Stimulated activated CD4-positive, alpha-beta T cell treated with anti-CD3 and anti-CD28 coated beads, Interleukin-15, amount 100 ng/mL, for 48 hours (primary cell): ENCODE measurements around the gene NALCN.
A peak's percentile ranks its signal among the peaks of the same experiment; 100 is the strongest.

Experiments
- DNase-seq, 2 donors: peaks; one replicate each; pipeline ENCODE4 v3.0.0-alpha.2; 2020; ENCODE audit warnings: low read depth in 2 of 2

Gene NALCN

GRCh38 chr13:101291206-101291605 lies 125.1 kb downstream of the NALCN start:
- DNase-seq: no peak

GRCh38 chr13:101289764-101290163 lies 126.5 kb downstream of the NALCN start:
- no peak for DNase-seq

- no peak for DNase-seq
These were observed 132.5 kb downstream of the NALCN start for GRCh38 chr13:101283782-101284181.

- DNase-seq: no peak
These were observed 143.4 kb downstream of the NALCN start for GRCh38 chr13:101272886-101273285.

- no peak for DNase-seq
These were observed 144.5 kb downstream of the NALCN start for GRCh38 chr13:101271681-101272245.

- no peak for DNase-seq
These were observed 148.7 kb downstream of the NALCN start for GRCh38 chr13:101267656-101268055.

DNA sequence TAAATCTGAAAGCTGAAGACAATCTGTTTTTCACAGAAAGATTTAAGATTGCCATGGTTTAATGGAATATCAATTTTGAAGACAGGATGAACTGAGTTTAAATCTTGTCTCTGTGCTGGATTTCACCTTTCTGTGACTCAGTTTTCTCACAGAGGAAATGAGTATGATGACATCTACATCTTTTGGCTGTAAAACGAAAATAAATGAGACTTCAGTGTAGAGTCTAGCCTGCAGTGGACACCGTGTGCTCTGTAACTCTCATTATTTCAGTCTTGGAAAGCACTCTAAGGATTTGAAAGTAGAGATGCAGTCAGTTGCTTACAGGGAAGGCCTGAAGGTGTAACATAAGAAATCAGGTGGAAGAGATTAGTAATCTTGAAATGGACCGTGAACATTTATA lies 150.4 kb downstream of the NALCN start:
- DNase-seq: no peak

GRCh38 chr13:101264931-101265330 lies 151.4 kb downstream of the NALCN start:
- DNase-seq: no peak

DNA sequence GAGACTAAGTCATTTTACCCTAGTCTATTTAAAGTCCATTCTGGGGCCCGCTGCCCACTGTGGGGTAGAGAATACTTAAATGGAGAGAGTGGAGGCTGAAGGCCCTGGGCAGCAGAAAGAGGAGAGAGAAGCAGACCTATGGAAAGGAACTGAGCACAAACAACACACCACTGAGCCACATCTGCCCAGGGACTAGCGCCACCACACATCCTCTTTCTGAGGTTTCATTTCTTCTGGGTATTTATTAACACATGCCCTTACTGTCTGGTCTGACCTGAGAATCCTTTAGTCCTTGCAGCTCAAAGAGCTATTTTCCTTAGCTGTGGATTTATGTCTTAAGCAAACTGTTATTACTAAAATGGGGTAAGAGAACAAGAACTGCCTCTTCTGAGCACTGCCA lies 154.0 kb downstream of the NALCN start:
- DNase-seq: no peak

- DNase-seq: no peak
These were observed 157.8 kb downstream of the NALCN start for GRCh38 chr13:101258509-101258908.

- DNase-seq: peak; percentile 52 to 59
These were observed 158.2 kb downstream of the NALCN start for GRCh38 chr13:101258071-101258470.

DNA sequence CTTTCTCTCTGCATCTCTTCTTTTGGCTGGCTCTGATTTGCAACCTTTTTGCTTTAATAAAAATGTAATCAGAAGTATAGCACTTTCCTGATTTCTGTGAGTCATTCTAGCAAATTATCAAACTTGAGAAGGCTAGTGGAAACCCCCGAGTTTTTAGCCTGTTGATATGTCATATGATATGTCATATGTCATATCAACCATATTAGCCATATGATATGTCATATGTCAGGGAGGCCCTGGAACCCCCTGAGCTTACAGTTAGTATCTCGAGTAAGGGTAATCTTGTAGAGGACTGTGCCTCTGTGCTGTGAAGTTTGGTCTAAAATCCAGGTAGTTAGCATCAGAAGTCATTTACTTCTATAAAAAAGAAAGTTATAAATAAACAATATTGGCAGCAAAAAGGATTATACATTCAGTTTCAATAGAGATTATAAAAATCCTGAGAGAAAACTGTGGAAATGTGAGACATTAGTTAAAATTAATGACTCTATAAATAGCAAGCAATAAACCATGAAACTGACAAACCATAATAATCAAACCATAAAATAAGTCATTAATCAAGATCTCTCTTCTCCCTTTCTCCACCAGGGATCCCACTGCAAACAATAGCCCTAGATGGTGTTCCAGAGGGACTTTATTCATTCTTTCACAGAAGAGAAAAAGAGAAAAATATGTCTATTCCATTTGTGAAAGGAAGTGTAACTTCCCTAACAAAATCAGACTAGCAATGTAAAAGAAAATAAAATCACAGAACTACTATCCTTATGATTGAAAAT lies 167.4 kb downstream of the NALCN start:
- DNase-seq: no peak

DNA sequence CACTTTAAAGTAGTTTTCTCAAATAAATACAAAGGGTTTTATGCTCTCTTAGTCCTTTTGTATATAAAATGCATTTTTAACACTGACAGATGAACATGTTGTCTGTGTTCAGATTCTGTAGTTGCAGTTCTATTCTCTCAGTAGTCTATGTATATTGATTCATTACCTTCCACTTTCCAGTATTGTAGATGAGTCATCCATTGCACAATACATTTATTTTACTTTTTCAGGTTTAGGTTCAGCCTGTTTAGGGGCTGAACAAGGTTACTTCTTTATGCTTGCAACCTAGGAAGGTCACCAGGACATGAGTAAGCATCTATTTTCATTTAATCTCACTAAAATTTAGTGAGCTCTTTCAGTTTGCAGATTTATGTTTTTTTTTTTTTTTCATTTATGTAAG lies 173.6 kb downstream of the NALCN start:
- no peak for DNase-seq

- no peak for DNase-seq
These were observed 177.8 kb downstream of the NALCN start for GRCh38 chr13:101238555-101238954.

DNA sequence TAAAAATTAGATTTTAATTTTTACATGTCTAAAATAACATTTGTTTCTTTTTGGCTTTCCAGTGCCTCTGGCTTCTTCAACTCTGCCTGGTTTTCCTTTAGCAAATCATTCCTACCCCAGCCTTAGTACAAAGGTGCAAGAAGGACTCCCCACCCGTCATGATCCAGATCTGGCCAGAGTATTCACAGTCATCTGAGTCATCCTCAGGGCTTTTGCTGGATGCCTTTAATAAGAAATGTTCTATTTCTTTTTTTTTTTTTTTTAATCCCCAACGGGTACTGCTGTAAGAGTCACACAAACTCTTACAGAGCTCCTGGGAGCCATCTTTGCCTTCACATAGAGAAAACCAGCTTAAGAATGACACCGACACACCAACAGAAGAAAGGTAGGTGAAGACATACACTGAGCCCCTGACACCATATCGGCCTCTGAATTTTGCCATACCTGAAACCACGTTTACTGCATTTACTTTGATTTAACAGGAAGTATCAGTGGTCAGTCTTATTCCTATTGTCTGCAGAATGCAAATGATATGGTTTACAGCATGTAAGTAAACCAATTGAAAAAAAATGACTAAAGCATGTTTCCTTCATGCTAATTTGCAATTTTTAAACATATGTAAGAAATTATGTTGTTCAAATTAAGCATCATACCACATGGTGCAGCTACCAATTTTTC lies 184.4 kb downstream of the NALCN start:
- DNase-seq: no peak

GRCh38 chr13:101230271-101230890 lies 185.9 kb downstream of the NALCN start:
- no peak for DNase-seq

DNA sequence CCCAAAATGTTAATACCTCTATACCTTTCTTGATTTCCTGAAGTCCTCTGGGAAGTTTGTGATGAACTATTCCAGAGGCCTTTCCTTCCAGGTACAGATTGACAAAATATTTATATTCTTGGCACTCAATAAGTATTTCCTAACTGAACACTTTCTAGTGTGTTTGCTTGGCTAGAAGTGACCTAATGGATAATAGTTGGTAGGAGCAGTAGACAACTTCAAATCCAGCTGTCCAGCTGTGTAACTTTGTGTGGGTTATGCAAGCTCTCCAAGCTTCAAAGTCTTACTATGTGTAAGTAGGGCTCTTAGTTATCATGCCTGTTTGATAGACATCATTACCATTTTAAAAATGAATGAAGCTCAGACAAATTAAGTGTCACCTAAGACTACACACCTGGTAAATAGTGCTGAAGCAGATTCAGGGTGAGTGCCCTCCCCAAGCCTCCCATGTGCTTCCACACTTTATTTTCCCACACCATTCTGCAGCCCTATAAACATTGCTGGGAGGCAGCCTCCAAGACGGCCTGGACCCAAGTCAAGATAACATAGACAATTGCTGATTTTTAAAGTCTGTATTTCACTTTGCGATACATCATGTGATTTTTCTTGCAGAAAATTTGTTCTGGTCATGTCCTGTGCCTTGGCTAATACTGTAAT lies 196.6 kb downstream of the NALCN start:
- no peak for DNase-seq

- no peak for DNase-seq
These were observed 197.8 kb downstream of the NALCN start for GRCh38 chr13:101218484-101218883.

- DNase-seq: no peak
These were observed 199.2 kb downstream of the NALCN start for GRCh38 chr13:101217086-101217485.

- DNase-seq: no peak
These were observed 205.0 kb downstream of the NALCN start for GRCh38 chr13:101211261-101211660.

- no peak for DNase-seq
These were observed 205.5 kb downstream of the NALCN start for GRCh38 chr13:101210774-101211173.
